ENCODE measurements around the gene KRIT1. TPM values are rescaled to one million over a fixed set of nuclear protein-coding genes. Genes with fewer than 3 reads are reported as not detected.

Gene KRIT1
- polyA plus RNA-seq: 39.6 and 41.3 TPM in 2 replicates
- polyA minus RNA-seq: 100 and 132 TPM in 2 replicates

GRCh38 chr7:92245487-92246359 lies at the start of gene KRIT1, which contains the start of gene ANKIB1:
KRIT1 (minus strand) TSS chr7:92245914; CDS start chr7:92242135, 3,779 bp downstream.
ANKIB1 (plus strand) TSS chr7:92245974; CDS start chr7:92294979, 49,005 bp downstream.
- peak within 1 kb of the TSS; percentile 82 for H3K9ac ChIP-seq (ENCODE audit: low read length)
- peaks cover 64% of the 10 kb centered on the region for H3K79me2 ChIP-seq (replicated peaks; ENCODE audit: insufficient read depth, low read length)

More at GRCh38 chr7:92245487-92246359, at the start of gene KRIT1, which contains the start of gene ANKIB1:
- peak within 1 kb of the TSS; percentile 98 for H2AFZ ChIP-seq (ENCODE audit: low read depth, low read length)
- H4K20me1 ChIP-seq (ENCODE audit: insufficient read depth): no peaks in the 10 kb centered on the region
- H3K27me3 ChIP-seq (ENCODE audit: insufficient read depth, low read depth, low read length): no peaks in the 10 kb centered on the region
- peak within 1 kb of the TSS; percentile 83 for H3K27ac ChIP-seq (ENCODE audit: low read length)
- H3K36me3 ChIP-seq (ENCODE audit: insufficient read depth, low read length): no peaks in the 10 kb centered on the region
- no peaks in the 10 kb centered on the region for H3F3A ChIP-seq (ENCODE audit: insufficient read depth, low read length, poor library complexity, severe bottlenecking)
- H3K4me3 ChIP-seq (ENCODE audit: low read length): peak within 1 kb of the TSS; percentile 89
- H3K9me2 ChIP-seq (ENCODE audit: insufficient read depth, low read length): no peaks in the 10 kb centered on the region
- peak within 1 kb of the TSS; percentile 97 for H3K4me2 ChIP-seq (ENCODE audit: low read length)
- H3K9me3 ChIP-seq (ENCODE audit: low read length): no peaks in the 10 kb centered on the region
- TF ChIP-seq EZH2 (IDR thresholded peaks at IDR 0.05; ENCODE audit: borderline replicate concordance, insufficient read depth, low read length, poor library complexity, severe bottlenecking) (no peak), TAF1 (IDR thresholded peaks at IDR 0.05; ENCODE audit: low read depth) (peak; percentile 81), CTCF (IDR thresholded peaks at IDR 0.05; ENCODE audit: poor library complexity, severe bottlenecking) (peak; percentile 30), POLR2AphosphoS5 (IDR thresholded peaks at IDR 0.05) (peak; percentile 94), MXI1 (conservative IDR thresholded peaks at IDR 0.05; ENCODE audit: poor library complexity, severe bottlenecking) (peak; percentile 81), EP300 (conservative IDR thresholded peaks at IDR 0.05; ENCODE audit: poor library complexity, severe bottlenecking) (no peak), SMC3 (conservative IDR thresholded peaks at IDR 0.05; ENCODE audit: poor library complexity) (peak; percentile 22), RAD21 (conservative IDR thresholded peaks at IDR 0.05) (no peak), REST (IDR thresholded peaks at IDR 0.05; ENCODE audit: borderline replicate concordance) (no peak)

Measured in neural cell (in vitro differentiated cells).